ENCODE data around the gene CHL1. TPM values are rescaled to one million over a fixed set of nuclear protein-coding genes. Genes with fewer than 3 reads are reported as not detected.

CHL1 gene
- total RNA-seq, 1 experiment from 2014 or later = 9.6 TPM

- DNase-seq (ENCODE audit: low spot score) = no peak
Measured at GRCh38 chr3:394775-395174, 198.2 kb downstream of the CHL1 start.

DNA sequence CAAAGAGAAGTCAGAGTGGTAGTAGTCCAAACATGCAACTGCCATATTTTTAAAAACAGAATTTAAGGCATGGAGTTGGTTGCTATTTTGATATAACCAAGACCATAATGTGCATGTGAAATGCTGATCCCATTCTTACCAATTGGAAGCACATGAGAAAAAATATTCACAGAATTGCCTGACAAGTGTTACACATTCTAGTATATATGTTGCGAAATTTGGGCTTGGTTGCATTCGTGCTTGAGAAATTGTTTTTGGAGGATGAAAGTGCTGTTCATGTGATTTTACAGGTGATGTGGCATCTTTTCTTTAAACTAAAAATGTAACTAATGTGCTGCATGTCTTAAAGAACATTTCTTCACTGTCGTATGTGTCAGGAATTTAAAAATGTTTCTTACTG is 199.7 kb downstream of the CHL1 start:
- no peak for DNase-seq (ENCODE audit: low spot score)

- no peak for DNase-seq (ENCODE audit: low spot score)
Measured at GRCh38 chr3:399647-400046, 203.1 kb downstream of the CHL1 start.

GRCh38 chr3:403826-404225 is 207.3 kb downstream of the CHL1 start:
- DNase-seq (ENCODE audit: low spot score) = no peak

DNA sequence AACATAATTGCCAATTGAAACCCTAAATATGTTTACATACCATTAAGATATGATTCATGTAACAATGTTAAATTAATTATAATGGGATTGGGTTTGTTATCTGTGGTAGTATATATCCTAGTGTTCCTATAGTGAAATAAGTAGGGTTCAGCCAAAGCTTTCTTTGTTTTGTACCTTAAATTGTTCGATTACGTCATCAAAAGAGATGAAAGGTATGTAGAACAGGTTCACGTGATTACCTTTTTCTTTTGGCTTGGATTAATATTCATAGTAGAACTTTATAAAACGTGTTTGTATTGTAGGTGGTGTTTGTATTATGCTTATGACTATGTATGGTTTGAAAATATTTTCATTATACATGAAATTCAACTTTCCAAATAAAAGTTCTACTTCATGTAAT is 212.4 kb downstream of the CHL1 start:
- no peak for DNase-seq (ENCODE audit: low spot score)

GRCh38 chr3:411226-411625 is 214.7 kb downstream of the CHL1 start:
- DNase-seq (ENCODE audit: low spot score) = no peak

GRCh38 chr3:414063-414462 is 217.5 kb downstream of the CHL1 start:
- peak; percentile 7 for DNase-seq (ENCODE audit: low spot score)

DNA sequence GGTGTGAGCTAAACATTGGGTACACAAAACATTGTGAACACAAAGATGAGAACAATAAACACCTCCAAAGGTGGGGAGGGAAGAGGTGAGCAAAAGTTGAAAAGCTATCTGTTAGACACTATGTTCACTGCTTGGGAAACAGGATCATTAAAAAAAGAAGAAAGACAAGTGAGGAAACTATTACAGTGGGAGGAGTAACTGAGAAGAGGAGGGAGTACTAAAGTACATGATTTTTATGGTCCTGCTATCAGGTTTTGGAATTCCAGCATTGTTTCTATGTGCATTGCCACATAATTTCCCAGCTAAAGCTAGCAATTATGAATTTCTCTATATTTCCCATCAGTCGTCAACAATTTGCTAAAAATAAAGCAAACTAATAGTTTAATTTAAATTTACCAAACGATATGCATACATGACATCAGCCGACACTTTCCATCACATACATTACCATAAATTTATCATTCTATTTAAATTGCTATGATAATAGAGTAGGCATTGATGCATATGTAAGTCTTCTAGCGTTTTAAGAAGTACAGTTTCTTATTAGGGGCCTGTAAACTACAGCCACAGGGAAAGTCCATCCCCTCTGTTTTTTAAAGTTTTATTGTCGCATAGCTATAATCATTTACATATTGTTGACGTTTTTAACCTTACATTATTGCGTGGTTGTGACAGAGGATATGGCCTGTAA is 221.8 kb downstream of the CHL1 start:
- no peak for DNase-seq (ENCODE audit: low spot score)

- no peak for DNase-seq (ENCODE audit: low spot score)
Measured at GRCh38 chr3:420584-420983, 224.0 kb downstream of the CHL1 start.

DNA sequence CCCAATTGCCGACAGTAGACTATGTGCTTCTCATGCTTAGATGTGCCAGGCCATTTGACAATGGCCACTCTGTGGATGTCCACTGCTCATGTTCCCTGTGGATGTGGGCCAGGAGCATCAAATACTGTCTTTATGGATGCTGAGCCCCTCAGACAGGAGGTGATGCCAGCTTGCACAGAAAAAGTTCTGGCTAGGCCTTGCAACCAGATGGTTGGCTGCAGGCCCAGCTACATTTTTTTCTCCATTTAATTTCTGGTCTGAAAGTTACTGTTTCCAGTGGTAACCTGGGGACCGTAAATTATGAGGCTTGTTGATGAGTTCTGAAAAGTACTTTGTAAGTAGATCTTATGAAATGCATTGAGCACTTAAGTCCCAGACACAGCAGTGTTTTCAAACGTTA is 228.5 kb downstream of the CHL1 start:
- no peak for DNase-seq (ENCODE audit: low spot score)

- no peak for DNase-seq (ENCODE audit: low spot score)
Measured at GRCh38 chr3:426072-426471, 229.5 kb downstream of the CHL1 start.

DNA sequence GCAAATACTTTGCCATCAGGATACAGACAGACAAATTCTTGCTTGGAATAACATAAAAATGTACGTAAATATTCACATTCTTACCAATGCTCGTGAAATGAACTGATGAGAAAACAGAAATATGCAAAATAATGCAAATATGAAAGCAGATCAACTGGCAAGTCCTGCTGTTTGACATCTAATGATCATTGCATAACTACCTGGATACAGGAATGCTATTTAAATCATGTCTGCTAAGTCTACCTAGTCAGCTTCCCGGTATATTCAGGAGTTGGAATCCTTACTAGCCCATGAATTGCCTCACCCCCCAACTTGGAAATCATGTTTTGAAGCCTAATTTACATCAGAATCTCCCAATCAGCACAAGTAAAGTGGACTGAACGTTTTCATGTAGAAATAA is 230.6 kb downstream of the CHL1 start:
- DNase-seq (ENCODE audit: low spot score) = no peak

GRCh38 chr3:430186-430585 is 233.6 kb downstream of the CHL1 start:
- DNase-seq (ENCODE audit: low spot score) = no peak

DNA sequence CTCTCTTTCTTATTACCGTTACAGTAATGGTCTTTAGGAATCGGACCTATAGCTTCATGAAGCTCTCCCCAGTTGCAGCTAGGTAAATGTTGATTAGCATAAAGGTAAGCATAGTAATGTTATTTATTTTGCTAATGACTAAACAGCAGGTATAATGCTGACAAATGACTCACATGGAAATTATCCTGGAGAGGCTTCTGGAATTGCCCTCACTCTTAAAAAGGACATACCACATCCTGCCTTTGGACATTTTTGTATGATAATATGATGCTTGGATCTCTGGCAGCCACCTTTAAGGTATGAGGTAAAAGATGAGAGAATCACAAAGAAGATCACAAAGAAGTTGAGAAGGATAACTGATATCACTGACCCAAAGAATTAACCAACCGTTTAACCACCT is 238.6 kb downstream of the CHL1 start:
- DNase-seq (ENCODE audit: low spot score) = no peak

GRCh38 chr3:436053-436452 is 239.5 kb downstream of the CHL1 start:
- no peak for DNase-seq (ENCODE audit: low spot score)

DNA sequence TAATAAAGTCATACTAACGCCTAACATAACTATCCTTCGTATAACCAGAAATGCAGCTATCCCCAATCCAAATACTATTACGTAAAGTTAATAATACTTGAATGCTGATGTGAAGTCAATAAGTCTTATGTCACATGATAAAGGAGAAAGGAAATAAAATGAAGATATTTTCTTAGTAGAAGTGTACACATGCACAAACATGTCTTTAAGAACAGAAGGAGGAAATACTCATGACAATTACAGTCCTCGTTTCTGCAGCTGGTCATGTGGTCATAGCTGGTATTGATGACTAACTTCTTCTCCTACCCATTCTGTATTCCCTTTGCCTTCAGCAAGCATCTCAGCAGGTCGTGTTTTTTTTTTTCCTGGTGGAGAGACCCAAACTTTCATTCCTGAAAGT is 244.3 kb downstream of the CHL1 start:
- no peak for DNase-seq (ENCODE audit: low spot score)

- DNase-seq (ENCODE audit: low spot score) = no peak
Measured at GRCh38 chr3:445960-446359, 249.4 kb downstream of the CHL1 start.

GRCh38 chr3:447671-448070 is 251.1 kb downstream of the CHL1 start:
- no peak for DNase-seq (ENCODE audit: low spot score)

GRCh38 chr3:449711-450110 is 253.1 kb downstream of the CHL1 start:
- no peak for DNase-seq (ENCODE audit: low spot score)

DNA sequence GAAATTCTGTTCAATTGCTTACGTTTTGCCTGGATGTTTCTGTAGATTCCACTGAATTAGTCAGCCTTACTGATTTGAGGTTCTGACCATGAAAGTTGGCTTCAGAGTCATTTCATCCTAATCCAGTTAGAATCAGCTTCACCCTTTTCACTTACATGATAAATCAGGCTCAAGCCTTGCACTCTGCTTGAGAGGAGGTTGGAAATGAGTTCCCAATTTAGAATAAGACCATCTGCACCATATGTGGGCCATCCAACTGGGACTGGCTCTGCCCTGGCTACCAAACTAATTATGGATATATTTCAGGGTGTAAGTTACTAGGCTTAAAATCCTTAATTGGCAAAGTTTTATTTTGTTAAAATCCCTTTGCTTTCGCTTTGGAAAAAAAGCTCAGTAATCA is 255.7 kb downstream of the CHL1 start:
- DNase-seq (ENCODE audit: low spot score) = no peak

DNA sequence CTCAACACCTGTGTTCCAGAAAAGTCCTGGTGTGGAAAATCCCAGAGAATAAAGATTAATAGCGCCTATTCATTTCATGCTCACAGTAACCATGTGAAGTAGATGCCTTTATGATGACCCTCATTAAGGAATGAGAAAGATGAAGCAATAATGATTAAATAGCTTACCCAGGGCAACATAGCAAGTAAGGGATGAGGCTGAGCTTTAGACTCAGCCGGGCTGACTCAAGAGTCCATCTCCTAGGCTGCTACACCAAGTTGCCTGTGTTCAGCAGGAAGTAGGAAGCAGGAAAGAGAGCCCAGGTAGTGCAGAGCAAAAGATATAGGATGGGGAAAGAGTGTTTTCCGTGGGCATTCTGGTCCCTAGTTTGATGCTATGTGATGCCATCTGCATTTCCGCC is 256.5 kb downstream of the CHL1 start:
- no peak for DNase-seq (ENCODE audit: low spot score)

- no peak for DNase-seq (ENCODE audit: low spot score)
Measured at GRCh38 chr3:454986-455385, 258.4 kb downstream of the CHL1 start.

GRCh38 chr3:458124-458523 is 261.6 kb downstream of the CHL1 start:
- DNase-seq (ENCODE audit: low spot score) = no peak

- no peak for DNase-seq (ENCODE audit: low spot score)
Measured at GRCh38 chr3:458653-459310, 262.2 kb downstream of the CHL1 start.

Data from H4 (cell line).